Stimulated activated CD8-positive, alpha-beta memory T cell treated with anti-CD3 and anti-CD28 coated beads, Interleukin-4, amount 100 ng/mL, for 48 hours (primary cell): Measurements from ENCODE around the gene ENTPD8.
A peak's percentile ranks its signal among the peaks of the same experiment; 100 is the strongest.
"Not testable (repeated sequence)": the region's sequence is repeated elsewhere in the genome, so short reads cannot be mapped to it uniquely, and the experiment has no call there.

Experiments
- DNase-seq: peaks from one replicate; pipeline ENCODE4 v3.0.0-alpha.2; 2020

The ENTPD8 gene

DNA sequence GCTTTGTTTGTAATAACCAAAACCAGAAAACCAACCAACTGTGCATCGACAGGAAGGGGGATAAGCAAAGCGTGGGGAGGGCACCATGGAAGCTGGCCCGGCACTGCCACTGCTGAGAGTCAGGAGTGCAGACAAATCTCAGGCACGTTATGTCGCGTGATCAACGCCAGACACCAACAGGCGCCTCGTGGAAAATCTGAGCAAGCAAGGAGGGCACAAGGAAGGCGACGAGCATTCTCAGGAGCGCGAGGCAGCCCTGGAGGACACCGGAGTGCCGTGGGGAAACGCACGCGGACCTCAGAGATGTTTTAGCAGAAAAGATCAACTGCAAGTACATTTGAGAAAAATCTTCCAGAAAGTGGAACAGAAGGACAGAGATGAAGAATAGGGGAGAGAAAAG, 33.1 kb upstream of the ENTPD8 start:
- DNase-seq, result no peak

DNA sequence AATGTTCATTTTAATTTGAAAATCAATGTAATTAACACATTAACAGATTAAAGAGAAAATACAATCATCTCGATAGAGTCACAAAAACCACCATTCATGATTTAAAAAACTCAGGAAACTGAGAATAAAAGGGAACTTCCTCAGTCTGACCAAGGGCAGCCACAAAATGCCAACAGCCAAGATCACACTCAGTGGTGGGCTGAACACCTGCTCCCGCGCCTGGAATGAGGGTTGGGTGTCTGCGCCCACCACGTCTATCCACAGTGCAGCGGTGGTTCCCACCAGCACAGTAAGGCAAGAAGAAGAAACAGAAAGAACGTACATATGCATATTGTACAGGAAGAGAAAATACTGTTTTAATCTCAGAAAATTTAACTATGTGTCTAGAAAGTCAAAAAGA, 29.6 kb upstream of the ENTPD8 start:
- no peak for DNase-seq

DNA sequence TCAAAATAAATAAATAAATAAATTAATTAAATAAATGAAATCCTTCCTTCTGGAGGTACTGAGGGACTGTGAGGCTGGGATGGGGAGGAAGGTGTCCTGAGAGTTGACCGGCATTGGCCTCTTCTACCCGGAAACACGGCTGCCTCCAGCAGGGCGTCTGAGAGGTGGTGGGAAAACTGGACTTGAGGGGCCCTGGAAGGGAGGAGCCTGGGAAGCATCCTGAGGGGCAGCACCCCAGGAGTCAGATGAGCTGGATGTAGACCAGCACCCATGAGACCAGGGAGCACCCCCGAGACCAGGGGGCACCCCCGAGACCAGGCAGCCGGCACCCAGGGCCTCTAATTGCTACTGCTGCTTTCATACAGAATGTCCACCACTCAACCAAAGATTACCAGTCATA, 26.7 kb upstream of the ENTPD8 start:
- no peak for DNase-seq

DNA sequence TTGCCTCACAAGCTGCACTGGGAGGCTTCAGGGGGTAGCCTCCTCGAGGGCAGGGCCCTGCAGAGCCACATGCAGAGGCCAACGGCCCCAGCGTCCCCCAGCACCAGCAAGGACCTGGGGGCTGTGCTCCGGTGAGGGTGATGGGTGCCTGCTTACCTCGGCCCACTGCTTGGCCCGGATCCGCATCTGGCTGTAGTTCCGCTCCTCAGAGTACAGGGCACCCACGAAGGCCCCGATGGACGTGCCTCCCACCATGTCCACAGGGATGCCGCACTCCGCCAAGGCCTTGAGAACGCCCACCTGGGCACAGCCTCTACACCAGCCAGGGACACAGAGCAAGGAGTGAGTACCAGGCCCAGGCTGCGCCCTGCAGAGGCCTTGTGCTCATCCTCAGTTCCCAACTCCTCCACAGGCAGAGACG, 26.0 kb upstream of the ENTPD8 start:
- DNase-seq, result no peak

- DNase-seq, result not testable (repeated sequence)
These were observed 25.4 kb upstream of the ENTPD8 start for GRCh38 chr9:137466389-137467085.

DNA sequence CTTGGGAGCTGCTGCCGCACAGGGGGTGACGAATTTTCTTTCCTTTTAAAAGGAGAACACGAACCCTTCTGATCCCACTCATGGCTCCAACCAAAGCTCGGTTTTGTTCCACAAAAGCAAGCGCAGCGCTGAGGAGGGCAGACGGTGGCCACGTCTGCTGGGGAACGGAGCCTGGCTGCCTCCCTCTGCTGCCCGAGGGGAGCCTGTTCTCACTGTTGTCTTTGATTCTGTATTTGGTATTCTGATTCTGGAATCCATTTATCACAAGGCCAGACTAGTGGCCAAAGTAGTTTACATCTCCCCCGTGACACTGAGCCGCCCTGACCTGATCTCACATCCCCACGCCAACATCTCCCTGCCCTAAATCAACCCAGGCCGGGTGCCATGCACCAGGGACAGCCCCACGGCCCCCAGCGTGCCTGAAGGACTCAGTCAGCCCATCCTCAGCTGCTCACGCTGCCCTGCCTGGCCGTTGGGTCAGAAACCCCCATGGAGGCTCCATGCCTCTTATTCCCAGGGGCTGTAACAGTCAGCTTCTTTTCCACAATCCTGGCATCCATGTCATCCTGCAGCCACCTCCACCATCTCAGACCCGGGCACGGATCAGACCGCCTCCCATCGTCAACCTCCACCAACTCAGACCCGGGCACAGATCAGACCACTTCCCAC, 24.7 kb upstream of the ENTPD8 start:
- no peak for DNase-seq

DNA sequence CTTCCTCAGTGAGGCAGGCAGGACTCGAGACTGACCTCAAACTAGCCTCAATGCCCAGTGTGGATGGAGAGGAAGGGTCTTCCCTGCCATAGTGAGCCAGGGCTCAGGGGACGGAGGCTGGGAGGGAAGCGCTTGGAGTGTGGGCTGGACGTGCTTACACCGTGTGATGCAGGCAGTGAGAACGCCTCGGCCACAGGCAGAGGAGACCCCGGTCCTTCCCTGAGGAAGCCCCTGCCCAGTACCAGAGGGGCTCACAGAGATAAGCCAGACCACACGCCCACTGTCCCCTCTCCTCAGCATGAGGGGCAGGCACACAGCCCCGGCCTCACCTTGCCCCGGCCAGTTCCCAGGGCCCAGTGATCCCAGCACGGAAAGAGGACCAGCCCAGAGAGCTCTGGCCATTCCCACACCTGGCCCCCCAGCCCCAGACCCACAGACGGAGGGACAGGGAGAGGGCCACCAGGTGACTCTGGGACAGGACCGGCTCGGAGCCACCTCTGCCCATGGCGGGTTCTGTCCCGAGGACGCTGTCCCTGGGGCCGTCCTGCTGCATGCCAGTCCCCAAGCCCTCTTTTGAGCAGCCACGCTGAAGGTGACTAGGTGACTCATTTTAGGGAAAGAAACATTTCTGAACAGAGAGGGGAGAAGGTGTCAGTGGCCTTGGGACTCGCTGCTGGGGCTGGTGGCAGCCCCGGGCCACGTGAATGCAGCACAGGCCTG, 24.0 kb upstream of the ENTPD8 start:
- no peak for DNase-seq

DNA sequence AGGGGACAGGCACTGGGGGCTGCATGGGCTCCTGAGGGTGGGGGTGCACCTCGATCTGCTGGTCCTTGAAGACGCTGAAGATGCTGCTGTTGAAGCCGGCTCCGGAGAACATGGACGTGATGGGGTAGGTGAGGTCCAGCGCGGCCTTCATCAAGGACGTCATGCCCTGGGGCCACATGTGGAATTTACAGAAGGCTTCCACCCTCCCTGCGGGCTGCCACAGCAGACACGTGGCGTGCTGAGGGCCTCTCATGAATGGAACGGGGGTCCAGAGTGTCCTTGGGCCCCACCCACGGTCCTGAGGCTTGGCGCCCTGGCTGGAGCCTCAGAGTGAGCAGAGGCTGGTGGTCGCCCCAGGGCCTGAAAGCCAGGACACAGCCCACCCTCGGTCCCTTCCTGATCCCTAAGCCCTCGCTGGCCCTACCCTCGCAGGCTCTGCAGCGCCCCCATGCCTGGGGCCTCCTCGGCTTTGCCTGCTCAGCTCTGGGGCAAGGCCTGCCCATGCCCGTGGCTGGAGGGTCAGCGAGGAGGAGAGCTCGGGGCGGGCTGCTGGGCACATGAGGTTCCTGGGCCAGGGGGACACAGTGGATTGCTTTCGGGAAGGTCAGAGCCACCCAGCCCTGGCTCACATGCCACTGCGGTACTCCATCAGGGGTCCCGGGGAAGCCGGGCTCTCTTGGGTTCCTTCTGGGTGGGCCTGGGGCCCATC, 23.3 kb upstream of the ENTPD8 start:
- DNase-seq, result no peak

GRCh38 chr9:137463931-137464290, 22.8 kb upstream of the ENTPD8 start:
- DNase-seq, result no peak

DNA sequence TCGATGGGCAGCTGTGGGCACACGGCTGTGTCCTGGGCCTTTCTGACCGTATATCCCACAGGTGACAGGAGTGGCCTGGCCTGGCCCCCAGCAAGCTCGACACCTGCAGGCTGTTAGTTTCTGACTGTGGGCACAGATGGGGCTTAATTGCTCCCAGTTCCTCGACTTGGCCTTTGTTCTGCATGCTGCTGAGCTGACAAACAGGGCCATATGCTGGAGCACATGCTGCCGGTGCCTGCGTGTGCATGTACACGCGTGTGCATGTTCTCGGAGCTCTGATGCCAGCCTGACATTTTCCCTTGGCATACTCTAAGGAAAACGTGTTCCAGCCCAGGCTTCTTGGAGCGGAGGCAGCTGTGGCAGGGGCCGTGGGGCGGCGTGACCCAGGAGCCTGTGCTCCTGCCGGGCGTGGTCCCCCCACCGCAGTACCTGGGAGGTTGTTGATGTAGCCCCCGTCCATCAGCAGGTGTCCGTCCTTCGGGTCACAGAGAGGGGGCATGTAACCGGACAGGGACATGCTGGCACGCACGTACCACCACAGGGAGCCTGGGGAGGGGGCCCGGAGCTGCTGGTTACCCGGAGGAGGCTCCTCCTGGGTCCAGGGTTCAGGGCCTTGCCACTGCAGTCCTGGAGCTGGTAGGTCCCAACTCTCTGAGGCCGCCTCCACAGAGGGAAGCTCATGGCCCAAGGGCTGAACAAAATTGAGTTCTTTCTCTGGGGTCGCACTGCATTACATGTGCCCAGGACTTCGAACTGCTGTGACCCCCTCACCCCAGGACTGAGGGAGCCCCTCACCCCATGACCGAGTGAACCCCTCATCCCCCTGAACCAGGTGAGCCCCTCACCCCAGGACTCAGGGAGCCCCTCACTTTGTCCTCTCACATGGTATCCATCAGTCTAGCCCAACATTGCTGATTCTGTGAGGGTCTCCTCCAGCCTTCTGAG, 22.1 kb upstream of the ENTPD8 start:
- no peak for DNase-seq

DNA sequence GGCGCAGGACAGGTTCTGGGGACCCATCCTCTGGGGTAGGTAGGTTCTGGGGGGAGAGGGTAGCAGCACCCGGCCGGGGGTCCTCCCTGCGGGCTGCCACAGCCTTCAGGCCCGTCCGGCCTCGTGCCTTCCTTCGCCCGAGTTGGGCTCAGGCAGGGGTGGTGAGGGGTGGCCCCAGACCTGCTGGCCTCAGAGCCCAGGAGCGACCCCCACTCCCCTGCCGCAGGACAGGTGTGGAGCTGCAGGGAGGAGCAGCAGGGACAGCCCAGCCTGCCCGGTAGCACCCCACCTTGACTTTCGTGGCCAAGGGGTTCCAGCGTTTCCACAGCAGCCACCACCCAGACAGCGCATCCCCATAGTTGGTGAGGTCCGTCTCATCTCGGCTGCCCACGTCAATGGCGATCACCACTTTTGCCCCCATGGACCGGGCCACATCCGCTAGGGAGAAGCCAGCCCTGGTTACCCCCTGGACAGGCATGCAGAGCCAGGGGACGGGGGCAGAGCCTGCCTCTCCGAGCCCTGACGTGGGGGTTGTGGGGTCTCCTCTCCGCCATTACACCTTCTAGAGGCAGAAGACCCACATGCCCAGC, 21.3 kb upstream of the ENTPD8 start:
- DNase-seq, result no peak

DNA sequence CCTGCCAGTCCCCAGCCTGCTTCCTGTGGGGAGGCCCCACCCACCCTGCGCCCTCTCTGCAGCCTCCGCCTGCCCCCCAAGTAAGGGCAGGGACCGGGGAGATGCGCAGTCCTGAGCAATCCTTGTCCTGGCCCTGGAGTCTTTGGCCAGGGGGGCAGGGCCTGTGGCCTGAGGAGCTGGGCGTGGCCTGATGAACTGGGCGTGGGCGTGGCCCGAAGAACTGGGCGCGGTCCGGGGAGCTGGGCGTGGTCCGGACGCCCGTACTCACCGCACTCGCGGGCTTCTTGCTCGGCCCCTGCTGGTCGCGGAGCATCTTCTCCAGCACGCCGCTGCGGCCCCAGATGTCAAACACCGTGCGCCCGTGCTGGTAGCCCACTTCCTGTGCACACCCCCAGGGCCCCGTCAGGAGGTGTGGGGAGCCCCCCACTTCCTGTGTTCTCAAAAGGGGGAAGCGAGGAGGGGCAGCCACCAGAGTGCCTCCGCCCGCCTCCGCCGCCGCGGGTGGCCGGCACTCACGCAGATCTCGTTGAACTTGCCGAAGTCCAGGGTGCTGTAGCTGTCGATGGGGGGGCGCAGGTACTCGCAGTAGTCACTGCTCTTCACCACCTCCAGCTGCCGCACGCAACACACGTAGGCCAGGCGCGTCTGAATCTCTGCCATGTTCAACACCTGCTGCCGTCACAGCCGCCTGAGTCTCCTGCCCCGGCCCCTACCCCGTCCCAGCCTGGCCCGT, 20.7 kb upstream of the ENTPD8 start:
- DNase-seq, result peak; percentile 92

DNA sequence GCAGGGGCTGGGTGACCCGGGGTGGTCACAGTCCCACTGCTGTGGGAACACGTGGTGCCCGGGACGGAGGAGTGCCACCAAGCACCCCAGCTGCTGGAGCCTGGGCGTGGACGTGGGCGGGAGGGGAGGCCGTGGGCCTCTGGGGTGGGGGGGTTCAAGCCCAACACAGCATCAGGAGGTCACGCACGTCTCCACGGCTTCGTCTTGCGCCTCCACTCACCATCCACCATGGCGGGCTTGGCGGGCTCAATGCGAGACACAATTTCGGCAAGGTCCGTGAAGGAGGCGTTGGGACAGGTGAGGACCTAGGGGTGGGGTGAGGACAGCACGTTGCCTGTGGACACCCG, 20.1 kb upstream of the ENTPD8 start:
- DNase-seq, result no peak

DNA sequence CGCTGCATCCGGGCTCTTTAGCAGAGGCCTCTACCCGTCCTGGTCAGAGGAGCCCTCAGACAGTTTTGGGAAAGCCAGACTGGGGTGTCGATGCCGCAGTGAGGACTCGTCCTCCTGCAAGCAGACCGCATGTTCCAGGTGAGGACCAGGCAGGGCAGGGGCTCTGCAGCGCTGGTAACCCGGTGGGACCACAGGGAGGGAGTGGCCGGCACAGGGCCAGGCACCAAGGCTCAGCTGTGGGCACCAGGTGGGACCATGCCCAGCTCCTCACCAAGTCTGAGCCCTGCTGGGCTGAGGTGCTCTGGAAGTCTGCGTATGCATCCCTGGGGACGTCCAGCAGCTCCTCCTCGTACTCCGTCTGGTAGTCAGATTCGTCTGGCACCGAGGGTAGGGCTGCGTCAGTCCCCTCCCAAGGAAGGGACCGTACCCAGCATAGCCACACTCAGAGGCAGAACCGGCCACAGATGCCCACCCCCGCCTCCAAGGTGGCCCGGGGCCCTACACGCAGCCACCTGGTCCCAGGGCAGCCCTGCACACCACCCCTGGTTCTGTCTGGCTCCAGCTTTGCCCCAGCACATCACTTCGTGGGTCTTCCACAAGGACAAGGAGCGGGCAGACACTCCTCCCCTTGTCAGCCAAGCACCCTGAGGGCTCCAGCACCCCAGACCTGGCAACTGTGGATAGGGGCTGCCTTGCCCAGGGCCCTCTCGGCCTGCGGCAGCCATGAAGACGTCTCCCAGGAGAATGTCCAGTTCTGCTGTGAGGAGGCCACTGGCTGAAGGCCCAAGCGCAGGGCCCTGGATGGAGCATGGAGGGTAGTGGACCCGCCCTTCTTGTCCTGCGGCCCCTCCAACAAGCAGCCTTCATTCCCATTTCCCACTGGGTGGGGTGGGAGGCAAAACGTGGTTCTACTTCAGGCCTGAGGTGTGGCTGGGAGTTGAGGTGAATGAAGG, 19.5 kb upstream of the ENTPD8 start:
- DNase-seq, result no peak

DNA sequence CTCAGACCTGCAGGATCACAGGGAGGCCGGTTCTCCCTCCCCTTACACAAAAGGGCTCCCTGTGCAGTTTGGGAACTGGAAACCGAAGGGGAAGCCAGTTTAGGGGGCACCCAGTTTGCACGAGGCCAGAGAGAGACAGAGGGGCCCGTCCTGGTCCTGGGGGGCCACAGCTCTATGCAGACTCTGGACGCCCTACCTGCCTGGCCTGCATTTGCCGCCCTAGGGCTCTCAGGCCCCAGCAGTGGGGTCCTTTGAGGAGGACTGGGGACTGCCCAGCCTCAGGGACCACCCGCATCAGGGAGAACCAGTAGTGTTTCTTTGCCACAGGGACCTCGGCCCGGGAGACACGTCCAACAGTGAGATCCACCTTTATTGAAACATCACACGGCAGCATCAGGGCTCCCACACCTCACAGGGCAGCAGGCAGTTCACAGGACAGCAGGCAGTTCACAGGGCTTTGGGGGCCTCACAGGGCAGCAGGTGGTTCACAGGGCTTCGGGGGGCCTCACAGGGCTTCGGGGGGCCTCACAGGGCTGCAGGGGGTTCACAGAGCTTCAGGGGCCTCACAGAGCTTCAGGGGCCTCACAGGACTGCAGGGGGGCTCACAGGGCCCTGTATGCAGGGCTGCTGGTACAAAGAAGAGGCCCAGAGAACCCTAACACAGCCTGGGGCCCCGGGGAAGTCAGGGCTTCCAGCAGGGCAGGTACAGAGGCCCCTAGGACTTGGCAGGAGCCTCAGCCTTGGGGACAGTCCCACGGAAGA, 18.6 kb upstream of the ENTPD8 start:
- peak; percentile 49 for DNase-seq

DNA sequence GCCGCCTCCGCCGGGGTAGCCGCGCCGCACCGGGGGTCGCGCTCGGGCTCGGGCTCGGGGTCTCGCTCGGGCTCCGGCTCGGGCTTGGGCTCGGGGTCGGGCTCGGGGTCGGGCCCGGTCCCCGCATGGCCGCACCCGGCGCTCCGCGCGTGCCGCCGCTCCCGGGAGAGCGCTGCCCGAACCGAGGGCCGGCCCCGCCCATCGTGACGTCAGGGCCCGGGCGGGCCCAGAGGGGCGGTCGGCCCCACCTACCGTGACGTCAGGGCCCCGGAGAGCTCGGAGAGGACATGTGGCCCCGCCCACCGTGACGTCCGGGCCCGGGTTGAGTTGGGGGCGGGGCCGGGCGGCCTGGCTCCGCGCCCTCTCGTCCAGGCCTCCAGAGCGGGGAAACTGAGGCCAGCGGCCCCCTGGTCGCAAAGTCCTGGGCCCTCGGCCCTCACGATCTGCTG, 18.0 kb upstream of the ENTPD8 start, which contains the start of gene NSMF:
Gene NSMF, minus strand, starts transcription at position 183 of the 449 bp plus-strand sequence. CDS start 232 bp downstream, outside the sequence.
- DNase-seq, result peak; percentile 97

GRCh38 chr9:137458194-137459151, 17.3 kb upstream of the ENTPD8 start:
- no peak for DNase-seq
